Ammon's horn (tissue), 1 donor: ENCODE measurements around the gene DHTKD1.
"Not testable (repeated sequence)": the region's sequence is repeated elsewhere in the genome, so short reads cannot be mapped to it uniquely, and the experiment has no call there.

Experiments
- DNase-seq: peaks from one replicate; pipeline ENCODE4 v3.0.0-alpha.2; 2016; ENCODE audit warnings: low spot score

Gene DHTKD1

GRCh38 chr10:12062754-12063482, 5.8 kb upstream of the DHTKD1 start:
- no peak for DNase-seq

- DNase-seq = no peak
Measured at GRCh38 chr10:12063483-12063818, 5.3 kb upstream of the DHTKD1 start.

- DNase-seq = no peak
Measured at GRCh38 chr10:12067336-12067735, 1.4 kb upstream of the DHTKD1 start.

GRCh38 chr10:12071441-12071840, 2.7 kb downstream of the DHTKD1 start:
- DNase-seq = not testable (repeated sequence)

- peak; percentile 23 for DNase-seq
Measured at GRCh38 chr10:12073526-12073925, 4.8 kb downstream of the DHTKD1 start.

GRCh38 chr10:12077580-12078180, 8.9 kb downstream of the DHTKD1 start:
- peak; percentile 65 for DNase-seq

- no peak for DNase-seq
Measured at GRCh38 chr10:12081470-12081869, 12.7 kb downstream of the DHTKD1 start.

- no peak for DNase-seq
Measured at GRCh38 chr10:12081879-12082557, 13.3 kb downstream of the DHTKD1 start.

- DNase-seq = no peak
Measured at GRCh38 chr10:12088919-12089318, 20.2 kb downstream of the DHTKD1 start.

- no peak for DNase-seq
Measured at GRCh38 chr10:12091421-12091820, 22.7 kb downstream of the DHTKD1 start.

- not testable (repeated sequence) for DNase-seq
Measured at GRCh38 chr10:12097361-12097760, 28.6 kb downstream of the DHTKD1 start.

- no peak for DNase-seq
Measured at GRCh38 chr10:12097791-12098190, 29.0 kb downstream of the DHTKD1 start.

- DNase-seq = no peak
Measured at GRCh38 chr10:12098966-12099365, 30.2 kb downstream of the DHTKD1 start.

- DNase-seq = peak; percentile 45
Measured at GRCh38 chr10:12103802-12104201, 35.0 kb downstream of the DHTKD1 start.

- no peak for DNase-seq
Measured at GRCh38 chr10:12107781-12108180, 39.0 kb downstream of the DHTKD1 start.

- DNase-seq = no peak
Measured at GRCh38 chr10:12109286-12109685, 40.5 kb downstream of the DHTKD1 start.

- no peak for DNase-seq
Measured at GRCh38 chr10:12111528-12111927, 42.8 kb downstream of the DHTKD1 start.

GRCh38 chr10:12113627-12114026, 44.9 kb downstream of the DHTKD1 start:
- no peak for DNase-seq

- no peak for DNase-seq
Measured at GRCh38 chr10:12121673-12122072, 52.9 kb downstream of the DHTKD1 start.

GRCh38 chr10:12129222-12130111, 60.7 kb downstream of the DHTKD1 start, which contains the start of gene SEC61A2:
Gene SEC61A2, plus strand, starts transcription at chr10:12129677. Its CDS starts 111 bp downstream, at chr10:12129788.
- peak; percentile 95 for DNase-seq

GRCh38 chr10:12130237-12130872, 61.6 kb downstream of the DHTKD1 start:
- peak; percentile 67 for DNase-seq

GRCh38 chr10:12135631-12136030, 66.9 kb downstream of the DHTKD1 start:
- no peak for DNase-seq
